GM21825 (cell line): ENCODE data around the gene TMEM8B.
A peak's percentile ranks its signal among the peaks of the same experiment; 100 is the strongest.

Experiments used
- ATAC-seq: cut with Tn5 transposase; IDR thresholded peaks from one replicate; pipeline ENCODE4 v1.9.1; 2021; ENCODE audit warnings: mild to moderate bottlenecking, moderate library complexity; ENCODE audit not compliant: unreplicated experiment

Gene TMEM8B

GRCh38 chr9:35829084-35829763 lies at the start of gene TMEM8B:
Gene TMEM8B, plus strand, starts transcription at chr9:35829228. Its CDS starts 220 bp downstream, at chr9:35829448.
- ATAC-seq, result peak; percentile 67

GRCh38 chr9:35781066-35781465 lies 48.0 kb upstream of the TMEM8B start:
- ATAC-seq, result no peak

- ATAC-seq, result no peak
Observed at GRCh38 chr9:35783418-35783817, 45.6 kb upstream of the TMEM8B start.

- ATAC-seq, result no peak
Observed at GRCh38 chr9:35789541-35789940, 39.5 kb upstream of the TMEM8B start.

- no peak for ATAC-seq
Observed at GRCh38 chr9:35790025-35790384, 39.0 kb upstream of the TMEM8B start.

- ATAC-seq, result no peak
Observed at GRCh38 chr9:35790385-35791296, 38.4 kb upstream of the TMEM8B start.

- no peak for ATAC-seq
Observed at GRCh38 chr9:35791297-35791921, 37.6 kb upstream of the TMEM8B start, which contains the start of gene NPR2. Gene NPR2, plus strand, starts transcription at chr9:35791591. Its CDS starts 818 bp downstream, at chr9:35792409.

- ATAC-seq, result no peak
Observed at GRCh38 chr9:35792024-35792813, 36.8 kb upstream of the TMEM8B start.

- no peak for ATAC-seq
Observed at GRCh38 chr9:35792826-35793225, 36.2 kb upstream of the TMEM8B start.

- no peak for ATAC-seq
Observed at GRCh38 chr9:35793461-35793860, 35.6 kb upstream of the TMEM8B start.

GRCh38 chr9:35795695-35796094 lies 33.3 kb upstream of the TMEM8B start:
- no peak for ATAC-seq

- ATAC-seq, result no peak
Observed at GRCh38 chr9:35797311-35798109, 31.5 kb upstream of the TMEM8B start.

GRCh38 chr9:35798658-35799374 lies 30.2 kb upstream of the TMEM8B start:
- peak; percentile 48 for ATAC-seq

GRCh38 chr9:35800530-35800929 lies 28.5 kb upstream of the TMEM8B start:
- no peak for ATAC-seq

- no peak for ATAC-seq
Observed at GRCh38 chr9:35801328-35802128, 27.5 kb upstream of the TMEM8B start.

- no peak for ATAC-seq
Observed at GRCh38 chr9:35806101-35806500, 22.9 kb upstream of the TMEM8B start.

- no peak for ATAC-seq
Observed at GRCh38 chr9:35808433-35808832, 20.6 kb upstream of the TMEM8B start.

GRCh38 chr9:35810122-35810521 lies 18.9 kb upstream of the TMEM8B start:
- no peak for ATAC-seq
